ENCODE results near the gene ZNF417. TPM values are rescaled to one million over a fixed set of nuclear protein-coding genes. Genes with fewer than 3 reads are reported as not detected.
A peak's percentile ranks its signal among the peaks of the same experiment; 100 is the strongest.

The ZNF417 gene
- total and polyA plus RNA-seq, 2 of the 13 experiments (the other 11 are each of a cell fraction or from before 2014, with no cell fraction given): 2.9 to 13.7 TPM

GRCh38 chr19:57946316-57946715, 29.9 kb upstream of the ZNF417 start:
- Histone ChIP-seq H3K27me3 (ENCODE audit: control insufficient read depth in 1 of 2, insufficient read depth in 2 of 2, low read length in 2 of 2) (no peaks in the 10 kb centered on the region; a peak in 1 of 5 replicates), H2AFZ (ENCODE audit: low read length) (no peak overlapping the region), H3K36me3 (replicated peaks in 1 of 2; ENCODE audit: control insufficient read depth in 1 of 2, insufficient read depth in 2 of 2, low read length in 2 of 2) (peaks cover 7 to 26% of the 10 kb centered on the region in 2 experiments; a peak in 4 of 5 replicates), H3K4me1 (ENCODE audit: insufficient read depth, low read length) (peaks cover 15% of the 10 kb centered on the region), H3K4me3 (replicated peaks in 1 of 3; ENCODE audit: insufficient read depth in 1 of 3, low read depth in 2 of 3, low read length in 3 of 3) (peak overlapping the region; percentile 76 to 90 (median 88)), H3K4me2 (ENCODE audit: low read depth, low read length) (peak overlapping the region; percentile 90), H3K9me3 (ENCODE audit: low read length) (peaks cover 36% of the 10 kb centered on the region), H3K9ac (ENCODE audit: insufficient read depth, low read depth, low read length) (peak overlapping the region; percentile 84; the same call in 1 of the 2 replicates), H3K79me2 (ENCODE audit: insufficient read depth, low read length) (peaks cover 21% of the 10 kb centered on the region), H4K20me1 (ENCODE audit: insufficient read depth, low read length) (no peaks in the 10 kb centered on the region), H3K27ac (ENCODE audit: extremely low read length, insufficient read depth, low read length) (no peak overlapping the region)
- DNase-seq (ENCODE audit: low spot score) (no peak), ATAC-seq (no peak), FAIRE-seq (no peak)
- intact Hi-C loops (cut with micrococcal nuclease; ENCODE audit: unreplicated experiment) (no loop called here), in situ Hi-C loops (cut with HindIII; ENCODE audit: extremely low pct_ligation_motif_present, low pct_unique_long_range_greater_than_20kb) (no loop called here)
- 69% methylated on average over 2 of the region's 2 CpGs for WGBS (ENCODE audit: low lambda C conversion rate)
- ChIA-PET POLR2A (no interaction called here), CTCF (ENCODE audit: low intra/inter-chr PET ratio, low total read pairs) (no interaction called here)
- TF ChIP-seq SALL2 (CRISPR knock-in tag; IDR thresholded peaks at IDR 0.05) (no peak), HMG20B (CRISPR knock-in tag; conservative IDR thresholded peaks at IDR 0.05) (no peak)
- BruUV-seq (replicated peaks): TSS peak; percentile 60

GRCh38 chr19:57941593-57941992, 25.2 kb upstream of the ZNF417 start:
- Histone ChIP-seq H3K9ac (ENCODE audit: insufficient read depth, low read depth, low read length) (no peak overlapping the region), H3K27ac (ENCODE audit: extremely low read length, insufficient read depth, low read length) (no peak overlapping the region), H3K79me2 (ENCODE audit: insufficient read depth, low read length) (peaks cover 16% of the 10 kb centered on the region), H3K4me1 (ENCODE audit: insufficient read depth, low read length) (peaks cover 12% of the 10 kb centered on the region), H2AFZ (ENCODE audit: low read length) (no peak overlapping the region), H3K4me3 (replicated peaks in 1 of 3; ENCODE audit: insufficient read depth in 1 of 3, low read depth in 2 of 3, low read length in 3 of 3) (no peak overlapping the region), H3K9me3 (ENCODE audit: low read length) (peaks cover 29% of the 10 kb centered on the region), H4K20me1 (ENCODE audit: insufficient read depth, low read length) (no peaks in the 10 kb centered on the region), H3K4me2 (ENCODE audit: low read depth, low read length) (no peak overlapping the region), H3K36me3 (replicated peaks in 1 of 2; ENCODE audit: control insufficient read depth in 1 of 2, insufficient read depth in 2 of 2, low read length in 2 of 2) (peaks cover 7 to 37% of the 10 kb centered on the region in 2 experiments; a peak in 4 of 5 replicates), H3K27me3 (ENCODE audit: control insufficient read depth in 1 of 2, insufficient read depth in 2 of 2, low read length in 2 of 2) (no peaks in the 10 kb centered on the region)
- POLR2A ChIA-PET: no interaction called here
- WGBS (ENCODE audit: low lambda C conversion rate): 96% methylated on average over 3 of the region's 3 CpGs
- intact Hi-C loops (cut with micrococcal nuclease; ENCODE audit: unreplicated experiment) (no loop called here), in situ Hi-C loops (cut with HindIII; ENCODE audit: extremely low pct_ligation_motif_present, low pct_unique_long_range_greater_than_20kb) (no loop called here)
- no peak for FAIRE-seq
- CTCF ChIA-PET (ENCODE audit: low intra/inter-chr PET ratio, low total read pairs): no interaction called here
- BruUV-seq (replicated peaks): no TSS peak
- no peak for DNase-seq (ENCODE audit: low spot score)
- ATAC-seq: no peak
- TF ChIP-seq PHF21A (CRISPR knock-in tag; IDR thresholded peaks at IDR 0.05) (no peak), ZNF136 (CRISPR knock-in tag; IDR thresholded peaks at IDR 0.05; ENCODE audit: low read depth) (no peak), ADNP (CRISPR knock-in tag; IDR thresholded peaks at IDR 0.05) (no peak), ZGPAT (CRISPR knock-in tag; IDR thresholded peaks at IDR 0.05) (no peak), ZSCAN9 (CRISPR knock-in tag; IDR thresholded peaks at IDR 0.05; ENCODE audit: borderline replicate concordance) (no peak), SNAPC2 (CRISPR knock-in tag; IDR thresholded peaks at IDR 0.05) (no peak), GATA4 (IDR thresholded peaks at IDR 0.05; ENCODE audit: borderline replicate concordance, low read depth) (no peak), RFX3 (CRISPR knock-in tag; IDR thresholded peaks at IDR 0.05) (no peak), ZHX1 (CRISPR knock-in tag; IDR thresholded peaks at IDR 0.05; ENCODE audit: low read depth) (no peak), ZNF343 (CRISPR knock-in tag; IDR thresholded peaks at IDR 0.05) (no peak)

Data from HepG2 (cell line).